Activated CD8-positive, alpha-beta memory T cell treated with anti-CD3 and anti-CD28 coated beads, Interleukin-2, amount 10 ng/mL, durations not matched to agents 7 days and 5 days (primary cell): ENCODE results near the gene DCLK1. TPM values are rescaled to one million over a fixed set of nuclear protein-coding genes. Genes with fewer than 3 reads are reported as not detected.

Experiments used
- ATAC-seq: fragments of 150-1000 bp; cut with Tn5 transposase; one replicate; pipeline ENCODE4 v1.10.0; 2021; ENCODE audit warnings: moderate library complexity
- CTCF ChIA-PET: fragments of 350-600 bp; sonication (Branson Sonifier 250); formaldehyde crosslinking; loops from one replicate; lab custom pipeline; 2021; ENCODE audit warnings: antibody characterized with exemption; lab: Charles Lee
- DNase-seq: peaks from one replicate; pipeline ENCODE4 v3.0.0-alpha.2; 2020
- H3K27ac Mint-ChIP-seq: one replicate; pipeline ENCODE4 v1.8.0; 2021; ENCODE audit warnings: mild to moderate bottlenecking, mixed read lengths
- H3K27me3 Mint-ChIP-seq: one replicate; pipeline ENCODE4 v1.8.0; 2021; ENCODE audit warnings: mixed read lengths
- H3K36me3 Mint-ChIP-seq: one replicate; pipeline ENCODE4 v1.8.0; 2021; ENCODE audit warnings: mild to moderate bottlenecking, mixed read lengths
- H3K4me1 Mint-ChIP-seq: one replicate; pipeline ENCODE4 v1.8.0; 2021; ENCODE audit warnings: mixed read lengths
- H3K4me3 Mint-ChIP-seq: one replicate; pipeline ENCODE4 v1.8.0; 2021; ENCODE audit warnings: mild to moderate bottlenecking, moderate library complexity, mixed read lengths
- H3K9me3 Mint-ChIP-seq: one replicate; pipeline ENCODE4 v1.8.0; 2022; ENCODE audit warnings: low read depth, mixed read lengths
- total RNA-seq, 2 experiments: library from RNA; stranded (reverse); gene quantifications; one replicate each; pipeline ENCODE4 v1.2.3, GENCODE V29; 2021

Gene DCLK1
- total RNA-seq, 2 experiments from 2014 or later, result not detected

DNA sequence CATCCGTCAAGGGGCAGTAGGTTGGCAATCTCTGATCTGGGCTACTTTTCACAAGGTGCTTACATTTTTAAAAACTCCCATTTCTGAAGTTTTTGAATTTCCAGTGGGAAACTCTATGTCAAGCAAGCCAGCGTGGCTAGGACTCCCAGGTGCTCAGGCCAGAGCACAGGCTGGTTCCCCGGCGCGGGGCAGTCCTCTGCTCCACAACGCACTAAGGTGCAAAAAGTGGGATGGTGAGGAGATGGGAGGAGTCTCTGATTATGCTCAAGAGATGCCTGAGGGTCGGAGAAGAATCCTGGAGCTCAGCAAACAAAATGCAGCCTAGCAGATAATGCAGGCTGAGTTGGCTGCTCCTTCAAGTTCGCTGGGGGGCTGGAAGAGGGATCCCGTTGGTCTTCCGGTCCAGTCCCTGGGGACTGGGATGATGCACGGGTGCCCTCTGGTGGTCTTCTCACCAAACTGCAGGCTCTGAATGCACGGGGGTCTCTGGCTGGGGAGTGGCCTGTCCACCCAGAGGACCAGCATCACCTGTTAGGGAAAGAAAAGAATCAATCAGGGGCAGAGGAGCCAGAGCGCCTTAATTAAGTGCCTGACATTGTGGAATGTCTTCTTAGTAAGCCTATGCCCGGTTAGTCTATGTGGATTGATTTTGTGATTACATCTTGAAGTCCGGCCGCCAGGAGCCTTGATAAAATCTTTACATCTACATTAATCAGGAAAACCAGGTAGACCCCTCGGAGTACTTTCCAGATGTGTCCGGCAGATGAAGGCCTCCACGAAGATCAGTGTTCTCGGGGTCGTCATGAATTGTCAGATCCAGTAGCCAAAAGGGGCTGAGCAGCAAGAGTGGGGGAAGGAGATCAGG lies 410.3 kb downstream of the DCLK1 start:
- no peaks in the 10 kb centered on the region for H3K36me3 Mint-ChIP-seq
- no peaks in the 10 kb centered on the region for H3K4me1 Mint-ChIP-seq
- H3K27ac Mint-ChIP-seq, result no peak overlapping the region
- no peak for ATAC-seq
- CTCF ChIA-PET, result no interaction called here
- peaks cover 3% of the 10 kb centered on the region for H3K27me3 Mint-ChIP-seq
- H3K9me3 Mint-ChIP-seq, result no peaks in the 10 kb centered on the region
- no peak overlapping the region for H3K4me3 Mint-ChIP-seq
- DNase-seq, result peak; percentile 42

DNA sequence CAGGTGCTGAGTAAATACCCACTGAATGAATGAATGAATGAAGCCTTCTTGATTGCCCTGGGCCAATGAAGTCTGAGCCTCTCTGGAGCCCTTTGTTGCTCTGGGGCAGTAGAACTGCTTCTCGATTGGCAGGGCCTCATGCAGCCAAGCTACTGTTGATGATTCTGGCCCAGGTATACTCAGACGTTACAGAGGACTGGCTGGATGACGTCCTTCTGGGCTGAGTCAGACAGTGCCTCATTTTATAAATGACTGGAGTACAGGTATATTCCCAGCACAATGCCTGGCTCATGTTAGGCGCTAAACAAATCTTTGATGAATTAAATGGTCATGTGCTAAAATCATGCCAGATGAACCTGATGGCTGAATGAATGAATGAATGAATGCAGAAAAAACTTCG lies 410.9 kb downstream of the DCLK1 start:
- no peak for DNase-seq
- H3K4me3 Mint-ChIP-seq, result no peak overlapping the region
- no peaks in the 10 kb centered on the region for H3K36me3 Mint-ChIP-seq
- CTCF ChIA-PET, result no interaction called here
- H3K4me1 Mint-ChIP-seq, result no peaks in the 10 kb centered on the region
- no peak overlapping the region for H3K27ac Mint-ChIP-seq
- no peaks in the 10 kb centered on the region for H3K9me3 Mint-ChIP-seq
- ATAC-seq, result no peak
- H3K27me3 Mint-ChIP-seq, result peaks cover 3% of the 10 kb centered on the region

Other genes starting within 250 kb of the DCLK1 start
- gene SOHLH2, start 83.2 kb upstream of the DCLK1 start, total RNA-seq, result not detected
- gene CCDC169, start 166.4 kb upstream of the DCLK1 start, total RNA-seq, result under 1 TPM in 1 of 2 experiments, not detected in 1; 0.45 TPM
- 10 to 100 TPM in 1 of 2 experiments, 1 to 10 TPM in 1; 8.4 to 16.3 TPM for gene SPART, start 215.0 kb upstream of the DCLK1 start, total RNA-seq